Activated T-cell treated with anti-CD3 and anti-CD28 coated beads, Interleukin-2, amount 50 U/mL, for 48 hours (primary cell): ENCODE measurements around the gene PRAMEF26.
"Not testable (repeated sequence)": the region's sequence is repeated elsewhere in the genome, so short reads cannot be mapped to it uniquely, and the experiment has no call there.

ENCODE experiments used
- DNase-seq, 2 experiments: peaks; one replicate each; pipeline ENCODE4 v3.0.0-alpha.2; 2020

PRAMEF26 gene

GRCh38 chr1:13155909-13156308, at the start of gene PRAMEF26:
TSS of gene PRAMEF26 (minus strand) at chr1:13156009. CDS start at chr1:13153095, 2,914 bp downstream.
- DNase-seq: not testable (repeated sequence)

GRCh38 chr1:13201309-13201708, 45.5 kb upstream of the PRAMEF26 start, which contains the start of gene PRAMEF13:
TSS of gene PRAMEF13 (minus strand) at chr1:13201409. CDS start at chr1:13199589, 1,820 bp downstream.
- DNase-seq: not testable (repeated sequence)

- DNase-seq: not testable (repeated sequence)
Measured at GRCh38 chr1:13171548-13171947, 15.7 kb upstream of the PRAMEF26 start, which contains the start of gene PRAMEF9. TSS of gene PRAMEF9 (plus strand) at chr1:13171848. CDS start at chr1:13175281, 3,433 bp downstream.

GRCh38 chr1:13165531-13165930, 9.7 kb upstream of the PRAMEF26 start, which contains the start of gene HNRNPCL4:
TSS of gene HNRNPCL4 (minus strand) at chr1:13165631. CDS start at chr1:13165467, 164 bp downstream.
- DNase-seq: not testable (repeated sequence)

GRCh38 chr1:13116754-13117153, 39.1 kb downstream of the PRAMEF26 start, which contains the start of gene HNRNPCL2:
TSS of gene HNRNPCL2 (minus strand) at chr1:13116854. CDS start at chr1:13116400, 454 bp downstream.
- DNase-seq: not testable (repeated sequence)
